Peyer's patch (tissue), 4 donors: ENCODE measurements around the gene KCNG4.

Source experiments
- CTCF ChIP-seq, 6 experiments: fragments of 450-650 bp in 4 of 6; fragments of 200-600 bp in 2 of 6; sonication (generic) in 1 of 6; IDR thresholded peaks; one replicate each; pipeline ENCODE4 v1.5.1; 2017 to 2019; ENCODE audit warnings: antibody characterized with exemption in 6 of 6, mild to moderate bottlenecking in 3 of 6, moderate library complexity in 1 of 6
- POLR2A ChIP-seq, 2 donors: fragments of 450-650 bp; IDR thresholded peaks; one replicate each; pipeline ENCODE4 v1.5.1; 2017; ENCODE audit warnings: antibody characterized with exemption in 2 of 2, mild to moderate bottlenecking in 2 of 2, moderate library complexity in 2 of 2

GRCh38 chr16:84227548-84227947 is 12.3 kb downstream of the KCNG4 start:
- TF ChIP-seq POLR2A (IDR thresholded peaks at IDR 0.05): no peak
- no peak for TF ChIP-seq CTCF (IDR thresholded peaks at IDR 0.05)
